Measurements from ENCODE around the gene PSENEN.

The PSENEN gene

DNA sequence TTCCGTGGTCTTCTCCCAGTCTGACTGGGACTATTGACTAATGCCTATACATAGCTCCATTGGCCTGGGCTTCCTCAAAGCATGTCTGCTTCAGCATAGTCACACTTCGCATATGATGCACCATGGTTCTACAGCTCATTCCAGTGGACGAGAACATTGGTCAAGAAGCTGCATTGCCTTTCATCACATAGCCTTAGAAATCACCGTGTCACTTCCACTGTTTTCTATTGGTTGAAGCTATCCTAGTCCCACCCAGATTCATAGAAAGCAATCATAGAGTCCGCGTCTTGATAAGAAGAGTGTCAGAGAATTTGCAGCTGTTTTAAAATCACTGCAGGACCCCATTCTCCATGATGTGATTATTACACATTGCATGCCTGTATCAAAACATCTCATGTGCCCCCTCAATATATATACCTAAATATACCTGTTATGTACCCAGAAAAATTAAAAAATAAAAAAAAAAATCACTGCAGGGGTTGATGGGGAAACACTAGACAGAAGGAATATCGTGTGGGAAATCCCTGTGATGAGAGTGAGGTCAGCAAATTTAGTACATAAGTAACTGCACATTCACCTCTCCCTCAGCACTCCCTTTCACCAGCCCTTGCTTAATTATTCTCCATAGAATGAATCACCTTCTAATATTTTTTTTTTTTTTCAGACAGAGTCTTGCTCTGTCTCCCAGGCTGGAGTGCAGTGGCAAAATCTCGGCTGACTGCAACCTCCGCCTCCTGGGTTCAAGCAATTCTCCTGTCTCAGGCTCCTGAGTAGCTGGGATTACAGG, 27.8 kb downstream of the PSENEN start:
- DNase-seq (ENCODE audit: low read depth, low spot score) = no peak

DNA sequence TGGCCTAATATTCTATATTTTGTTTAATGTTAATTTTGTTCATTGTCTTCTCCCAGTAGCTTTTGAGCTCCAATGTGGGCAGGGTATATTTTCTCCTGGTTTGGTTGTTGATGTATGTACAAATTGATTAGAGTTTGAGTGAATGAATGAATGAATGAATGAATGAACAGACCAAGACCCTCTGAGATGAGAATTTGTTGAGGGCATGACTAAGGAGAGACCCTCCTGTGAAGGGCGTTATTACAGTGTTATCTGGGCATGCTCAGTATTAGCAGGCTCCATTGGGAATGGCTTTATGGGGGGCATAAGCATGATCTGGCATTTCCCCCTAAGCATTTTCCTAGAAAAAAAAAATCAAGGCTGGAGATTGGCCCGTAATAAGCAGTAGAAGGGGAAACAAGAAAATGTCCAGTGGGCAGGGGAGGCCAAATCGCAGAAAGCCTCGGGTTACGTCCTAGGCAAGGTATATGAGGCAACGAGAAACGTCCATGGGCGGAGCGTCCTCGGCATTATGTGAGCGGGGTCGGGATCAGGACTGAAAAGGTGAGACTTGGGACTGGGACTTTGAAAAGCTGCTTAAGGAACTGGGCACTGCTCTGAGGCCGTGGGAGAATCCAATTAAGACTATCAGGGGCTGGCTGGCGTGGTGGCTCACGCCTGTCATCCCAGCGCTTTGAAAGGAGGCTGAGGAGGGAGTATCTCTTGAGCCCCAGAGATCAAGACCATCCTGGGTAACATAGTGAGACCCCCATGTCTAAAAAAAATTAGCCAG, 29.0 kb downstream of the PSENEN start:
- DNase-seq (ENCODE audit: low read depth, low spot score) = no peak

DNA sequence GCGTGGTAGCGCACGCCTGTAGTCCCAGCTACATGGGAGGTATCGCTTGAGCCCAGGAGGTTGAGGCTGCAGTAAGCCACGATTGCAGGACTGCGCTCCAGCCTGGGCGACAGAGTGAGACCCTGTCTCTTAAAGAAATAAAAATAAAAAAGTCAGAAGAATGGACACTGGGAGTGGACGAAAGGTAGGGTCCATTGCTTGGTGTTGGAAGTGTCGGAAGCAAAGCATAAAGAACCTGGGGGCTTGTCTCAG, 29.5 kb downstream of the PSENEN start:
- no peak for DNase-seq (ENCODE audit: low read depth, low spot score)

DNA sequence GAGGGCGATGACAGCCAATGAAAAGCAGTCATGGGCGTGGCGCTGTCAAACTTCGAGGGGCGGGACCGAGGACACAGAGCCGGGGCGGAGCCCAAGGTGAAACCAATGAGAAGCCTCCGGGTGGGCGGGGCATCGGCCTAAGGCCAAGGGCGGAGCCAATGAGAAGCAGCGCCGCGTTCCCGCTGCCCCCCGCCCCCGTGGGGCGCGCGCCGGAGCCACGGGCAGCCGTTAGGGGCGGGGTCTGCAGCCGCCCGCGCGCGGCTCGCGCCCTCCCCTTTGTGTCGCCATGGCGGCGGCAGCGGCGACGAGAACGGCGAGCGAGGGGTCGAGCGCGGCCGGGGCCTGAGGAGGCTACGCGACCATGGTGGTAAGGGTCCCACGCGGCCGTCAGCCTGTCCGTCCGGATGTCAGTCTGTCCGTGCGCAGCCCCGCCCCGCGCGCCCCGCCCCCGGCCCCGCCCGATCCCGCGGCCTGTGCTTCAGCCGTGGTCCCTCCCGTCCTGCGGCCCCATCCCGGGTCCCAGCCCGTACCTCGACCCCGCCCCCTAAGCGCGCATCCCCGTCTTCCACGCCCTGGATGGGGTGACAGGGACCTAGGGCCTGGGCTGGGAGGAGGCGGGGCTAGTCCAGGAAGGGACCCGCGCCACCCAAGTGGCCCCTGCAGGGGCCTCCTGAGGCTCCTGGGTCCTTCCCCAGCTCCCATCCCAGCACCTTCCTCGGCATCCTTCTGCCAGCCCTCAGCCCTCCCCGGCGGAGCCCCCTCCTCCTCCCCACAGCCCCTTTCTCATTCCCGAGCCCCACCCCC, 30.0 kb downstream of the PSENEN start, which contains the start of gene ARHGAP33:
TSS of gene ARHGAP33 (plus strand) at position 267 of the 804 bp plus-strand sequence. CDS start at position 362, 95 bp downstream.
- peak; percentile 97 for DNase-seq (ENCODE audit: low read depth, low spot score)

DNA sequence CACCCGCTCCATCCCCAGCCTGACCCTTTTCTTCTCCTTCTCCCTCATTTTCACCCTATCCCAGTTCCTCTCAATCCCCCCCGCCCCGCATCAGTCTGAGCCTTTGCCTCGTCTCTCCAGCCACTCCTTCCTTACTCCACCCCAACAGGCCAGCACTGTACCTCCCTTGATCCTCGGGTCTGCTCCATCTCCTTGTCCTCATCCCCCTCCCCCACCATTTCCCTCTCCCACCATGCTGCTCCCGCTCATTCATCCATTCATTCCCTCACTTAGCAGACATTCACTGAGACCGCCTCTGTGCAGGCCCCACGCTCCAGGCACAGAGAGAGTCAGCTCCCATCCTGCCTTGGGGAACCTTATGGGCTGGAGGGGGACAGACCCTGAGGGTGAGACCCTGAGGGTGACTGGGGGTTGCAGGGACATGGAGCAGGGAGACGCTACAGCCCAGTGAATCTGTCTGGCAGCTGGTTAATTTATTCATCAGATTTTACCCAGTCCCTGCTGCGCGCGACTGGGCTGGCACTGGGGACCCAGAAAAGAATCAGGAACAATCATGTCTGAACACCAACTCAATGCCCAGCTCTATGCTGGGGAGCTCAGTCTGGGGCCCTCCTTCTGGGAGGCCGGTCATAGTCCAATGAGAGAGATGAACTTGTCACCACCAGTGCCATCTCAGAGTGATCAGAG, 30.8 kb downstream of the PSENEN start:
- no peak for DNase-seq (ENCODE audit: low read depth, low spot score)

DNA sequence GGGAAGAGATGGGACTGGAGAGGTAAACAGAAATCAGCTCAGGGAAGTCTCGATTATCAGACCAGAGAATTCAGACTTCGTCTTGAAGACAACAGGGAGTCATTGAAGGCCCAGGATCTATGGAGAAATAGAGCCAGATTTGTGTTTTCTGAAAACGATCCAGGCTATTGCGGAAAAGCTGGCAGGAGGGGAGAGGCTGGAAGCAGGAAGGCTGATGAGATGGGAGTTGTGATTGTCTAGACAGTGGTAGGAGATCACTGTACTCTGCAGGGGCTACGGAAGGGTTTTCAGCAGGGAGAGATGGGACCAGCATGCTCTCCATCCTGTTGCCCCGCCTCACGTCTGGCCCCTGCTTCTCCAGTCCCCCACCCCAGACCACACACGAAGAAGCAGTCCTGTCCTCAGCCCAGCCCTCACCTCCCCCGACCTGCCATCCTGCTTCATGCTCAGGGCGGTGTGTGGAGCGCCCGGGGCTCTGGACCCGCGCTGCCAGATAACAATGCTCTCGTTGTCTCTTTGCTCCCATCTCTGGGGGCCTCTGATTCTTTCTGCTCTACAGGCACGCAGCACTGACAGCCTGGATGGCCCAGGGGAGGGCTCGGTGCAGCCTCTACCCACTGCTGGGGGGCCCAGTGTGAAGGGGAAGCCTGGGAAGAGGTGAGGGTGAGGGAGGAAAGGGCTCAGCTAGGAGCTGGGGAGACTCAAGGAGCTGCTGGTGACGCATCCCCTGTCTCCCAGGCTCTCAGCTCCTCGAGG, 31.8 kb downstream of the PSENEN start:
- no peak for DNase-seq (ENCODE audit: low read depth, low spot score)

DNA sequence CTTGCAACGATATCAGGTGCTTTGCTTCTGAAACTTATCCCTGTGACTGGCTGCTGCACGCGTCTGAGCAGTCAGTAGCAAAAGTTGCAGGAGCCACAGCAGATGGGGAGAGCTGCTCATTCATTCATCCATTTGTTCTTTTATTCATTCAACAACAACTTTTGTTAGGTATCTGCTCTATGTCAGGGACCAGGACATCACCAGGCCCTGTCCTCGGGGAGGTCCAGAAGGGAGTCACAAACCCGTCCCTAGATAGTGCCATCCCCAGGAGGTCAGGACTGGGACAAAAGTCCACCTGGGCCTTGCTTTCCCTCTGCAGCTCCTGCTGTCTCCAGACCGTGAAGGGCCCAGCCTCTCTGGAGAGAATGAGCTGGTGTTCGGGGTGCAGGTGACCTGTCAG, 32.5 kb downstream of the PSENEN start:
- no peak for DNase-seq (ENCODE audit: low read depth, low spot score)

DNA sequence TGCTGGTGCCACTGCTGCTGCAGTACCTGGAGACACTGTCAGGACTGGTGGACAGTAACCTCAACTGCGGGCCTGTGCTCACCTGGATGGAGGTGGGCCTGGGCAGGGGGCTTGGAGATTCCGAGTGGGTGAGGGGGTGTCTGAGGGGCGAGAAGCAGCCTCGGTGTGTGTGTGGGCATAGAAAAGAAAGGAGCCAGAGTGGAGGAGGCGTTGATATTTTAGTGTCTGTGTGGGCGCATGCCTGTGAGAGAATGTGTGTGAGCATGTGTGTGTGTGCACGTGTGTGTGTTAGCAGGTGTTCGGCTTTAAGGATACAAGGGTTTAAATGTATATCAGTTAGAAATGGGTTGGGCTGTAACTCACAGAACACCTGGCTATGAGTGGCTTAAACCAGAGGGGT, 33.6 kb downstream of the PSENEN start:
- DNase-seq (ENCODE audit: low read depth, low spot score) = no peak

DNA sequence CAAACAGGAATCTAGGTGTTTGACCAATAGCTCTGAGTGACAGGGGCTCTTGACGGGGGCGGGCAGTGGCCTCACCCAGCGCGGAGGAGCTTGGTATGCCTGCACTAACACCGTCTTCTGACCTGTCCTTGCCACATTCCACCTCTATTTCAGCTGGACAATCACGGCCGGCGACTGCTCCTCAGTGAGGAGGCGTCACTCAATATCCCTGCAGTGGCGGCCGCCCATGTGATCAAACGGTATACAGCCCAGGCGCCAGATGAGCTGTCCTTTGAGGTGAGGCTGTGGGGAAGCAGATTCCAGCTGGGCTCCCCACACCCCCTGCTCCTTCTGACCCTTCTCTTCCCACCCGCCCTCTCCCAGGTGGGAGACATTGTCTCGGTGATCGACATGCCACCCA, 34.6 kb downstream of the PSENEN start:
- DNase-seq (ENCODE audit: low read depth, low spot score) = no peak

DNA sequence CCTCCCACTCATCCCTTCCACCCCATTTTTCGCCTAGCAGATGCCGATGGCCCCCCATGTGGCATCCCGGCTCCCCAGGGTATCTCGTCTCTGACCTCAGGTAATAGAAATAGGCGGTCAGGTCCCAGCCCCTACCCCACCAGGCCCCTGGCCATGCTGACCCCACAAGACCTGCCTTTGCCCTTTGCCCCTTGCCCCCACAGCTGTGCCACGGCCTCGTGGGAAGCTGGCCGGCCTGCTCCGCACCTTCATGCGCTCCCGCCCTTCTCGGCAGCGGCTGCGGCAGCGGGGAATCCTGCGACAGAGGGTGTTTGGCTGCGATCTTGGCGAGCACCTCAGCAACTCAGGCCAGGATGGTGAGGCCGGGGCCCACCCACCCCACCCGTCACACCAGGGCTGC, 35.3 kb downstream of the PSENEN start:
- DNase-seq (ENCODE audit: low read depth, low spot score) = no peak

DNA sequence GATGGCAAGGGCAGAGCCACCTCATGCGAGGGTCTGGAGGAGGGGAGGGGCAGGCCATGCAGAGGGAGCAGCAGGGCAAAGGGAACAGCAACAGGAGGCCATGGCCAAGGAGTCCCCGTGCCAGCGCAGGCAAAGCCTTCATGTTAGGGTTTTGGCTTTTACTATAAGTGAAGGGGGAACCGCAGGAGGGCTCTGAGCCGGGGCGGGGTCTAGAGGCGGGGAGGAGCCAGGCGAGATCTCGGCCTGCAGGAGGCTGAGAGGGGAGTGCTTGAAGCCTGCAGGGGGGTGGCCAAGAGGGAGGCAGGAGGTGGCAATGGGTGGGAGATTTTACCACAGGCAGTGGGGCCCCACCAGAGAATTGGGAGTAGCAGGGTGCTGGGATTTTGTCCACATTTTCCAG, 36.2 kb downstream of the PSENEN start:
- DNase-seq (ENCODE audit: low read depth, low spot score) = no peak

DNA sequence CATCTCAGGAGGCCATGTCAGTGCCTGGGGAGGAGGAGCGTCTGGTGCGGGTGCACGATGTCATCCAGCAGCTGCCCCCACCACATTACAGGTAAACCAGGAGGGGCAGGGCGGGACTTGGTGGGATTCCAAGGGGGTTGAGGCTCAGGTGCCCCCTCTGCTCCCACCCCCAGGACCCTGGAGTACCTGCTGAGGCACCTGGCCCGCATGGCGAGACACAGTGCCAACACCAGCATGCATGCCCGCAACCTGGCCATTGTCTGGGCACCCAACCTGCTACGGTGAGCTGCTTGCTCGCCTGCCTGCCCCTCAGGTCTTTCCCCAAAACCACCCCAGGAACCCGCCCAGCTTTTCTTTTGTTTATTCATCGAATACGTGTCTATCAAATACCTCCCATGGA, 37.1 kb downstream of the PSENEN start:
- DNase-seq (ENCODE audit: low read depth, low spot score) = no peak

DNA sequence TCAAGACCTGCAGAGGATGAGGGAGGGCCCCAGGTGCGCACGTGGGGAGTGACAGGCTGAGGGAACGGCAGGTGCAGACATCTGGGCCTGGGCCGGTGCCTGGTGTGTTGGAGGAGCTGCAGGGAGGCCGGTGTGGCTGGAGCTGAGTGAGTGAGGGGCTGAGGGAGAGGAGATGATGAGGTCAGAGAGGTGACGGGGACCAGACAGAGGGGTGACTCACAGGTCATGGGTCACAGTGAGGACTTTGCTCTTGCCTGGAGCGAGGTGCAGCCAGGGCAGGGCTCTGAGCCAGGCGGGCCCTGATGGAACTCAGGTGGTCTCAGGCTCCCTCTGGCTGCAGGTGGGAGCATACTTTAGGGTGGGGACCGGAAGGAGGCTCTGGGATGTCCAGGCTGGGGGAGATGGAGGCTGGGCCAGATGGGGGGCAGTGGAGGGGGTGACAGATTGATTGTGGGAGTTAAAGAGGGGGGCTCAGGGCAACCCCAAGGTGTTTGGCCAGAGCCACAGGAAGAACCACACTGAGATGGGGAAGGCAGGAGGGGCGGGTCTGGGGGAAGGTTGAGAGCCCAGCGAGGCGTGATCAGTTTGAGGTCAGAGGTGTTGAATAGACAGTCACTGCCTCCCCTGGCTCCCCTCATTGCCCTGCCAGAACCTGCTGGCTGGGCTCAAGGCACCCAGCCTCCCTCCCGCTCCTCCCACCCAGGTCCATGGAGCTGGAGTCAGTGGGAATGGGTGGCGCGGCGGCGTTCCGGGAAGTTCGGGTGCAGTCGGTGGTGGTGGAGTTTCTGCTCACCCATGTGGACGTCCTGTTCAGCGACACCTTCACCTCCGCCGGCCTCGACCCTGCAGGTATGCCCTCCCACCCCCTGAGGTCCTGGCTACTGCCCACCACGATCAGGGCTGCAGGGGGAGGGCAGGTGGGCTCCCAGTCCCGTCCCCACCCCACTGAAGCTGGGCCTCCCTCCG, 38.3 kb downstream of the PSENEN start:
- no peak for DNase-seq (ENCODE audit: low read depth, low spot score)

DNA sequence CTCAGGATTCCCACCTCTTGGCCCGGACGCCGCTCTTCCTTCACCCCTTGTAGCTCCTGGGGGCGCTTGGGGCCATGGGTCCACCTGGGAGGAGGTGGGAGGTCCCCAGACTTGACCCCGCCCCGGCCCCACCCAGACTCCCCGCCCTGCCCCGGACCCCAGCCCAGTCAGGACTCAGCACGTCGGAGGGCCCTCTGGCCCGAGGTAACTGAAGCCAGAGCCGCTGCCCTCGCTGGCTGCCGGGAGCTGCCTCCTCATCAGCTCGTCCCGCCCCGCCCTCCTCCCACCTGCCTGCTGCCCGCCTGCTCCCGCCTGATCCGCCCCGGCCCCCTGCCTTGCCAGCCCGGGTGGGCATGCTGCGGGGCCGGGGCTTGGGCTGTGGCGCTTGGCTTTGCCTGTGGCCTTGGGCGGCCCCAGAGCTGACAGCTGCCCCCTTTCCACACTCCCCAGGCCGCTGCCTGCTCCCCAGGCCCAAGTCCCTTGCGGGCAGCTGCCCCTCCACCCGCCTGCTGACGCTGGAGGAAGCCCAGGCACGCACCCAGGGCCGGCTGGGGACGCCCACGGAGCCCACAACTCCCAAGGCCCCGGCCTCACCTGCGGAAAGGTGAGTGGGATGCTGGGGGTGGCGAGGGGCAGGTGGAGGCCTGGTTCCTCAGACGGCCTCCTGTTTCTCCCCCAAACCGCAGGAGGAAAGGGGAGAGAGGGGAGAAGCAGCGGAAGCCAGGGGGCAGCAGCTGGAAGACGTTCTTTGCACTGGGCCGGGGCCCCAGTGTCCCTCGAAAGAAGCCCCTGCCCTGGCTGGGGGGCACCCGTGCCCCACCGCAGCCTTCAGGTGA, 39.3 kb downstream of the PSENEN start:
- no peak for DNase-seq (ENCODE audit: low read depth, low spot score)

DNA sequence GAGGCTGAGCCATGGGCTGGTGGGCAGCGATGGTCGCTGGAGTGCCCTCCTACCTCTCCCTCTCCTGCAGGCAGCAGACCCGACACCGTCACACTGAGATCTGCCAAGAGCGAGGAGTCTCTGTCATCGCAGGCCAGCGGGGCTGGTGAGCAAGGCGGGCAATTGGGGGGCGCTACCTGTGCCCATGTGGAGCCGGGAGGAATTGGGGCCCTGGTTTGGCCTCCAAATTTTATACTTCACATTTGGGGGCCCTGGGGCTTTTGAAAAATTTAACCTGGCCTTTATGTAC, 39.8 kb downstream of the PSENEN start:
- DNase-seq (ENCODE audit: low read depth, low spot score) = no peak

DNA sequence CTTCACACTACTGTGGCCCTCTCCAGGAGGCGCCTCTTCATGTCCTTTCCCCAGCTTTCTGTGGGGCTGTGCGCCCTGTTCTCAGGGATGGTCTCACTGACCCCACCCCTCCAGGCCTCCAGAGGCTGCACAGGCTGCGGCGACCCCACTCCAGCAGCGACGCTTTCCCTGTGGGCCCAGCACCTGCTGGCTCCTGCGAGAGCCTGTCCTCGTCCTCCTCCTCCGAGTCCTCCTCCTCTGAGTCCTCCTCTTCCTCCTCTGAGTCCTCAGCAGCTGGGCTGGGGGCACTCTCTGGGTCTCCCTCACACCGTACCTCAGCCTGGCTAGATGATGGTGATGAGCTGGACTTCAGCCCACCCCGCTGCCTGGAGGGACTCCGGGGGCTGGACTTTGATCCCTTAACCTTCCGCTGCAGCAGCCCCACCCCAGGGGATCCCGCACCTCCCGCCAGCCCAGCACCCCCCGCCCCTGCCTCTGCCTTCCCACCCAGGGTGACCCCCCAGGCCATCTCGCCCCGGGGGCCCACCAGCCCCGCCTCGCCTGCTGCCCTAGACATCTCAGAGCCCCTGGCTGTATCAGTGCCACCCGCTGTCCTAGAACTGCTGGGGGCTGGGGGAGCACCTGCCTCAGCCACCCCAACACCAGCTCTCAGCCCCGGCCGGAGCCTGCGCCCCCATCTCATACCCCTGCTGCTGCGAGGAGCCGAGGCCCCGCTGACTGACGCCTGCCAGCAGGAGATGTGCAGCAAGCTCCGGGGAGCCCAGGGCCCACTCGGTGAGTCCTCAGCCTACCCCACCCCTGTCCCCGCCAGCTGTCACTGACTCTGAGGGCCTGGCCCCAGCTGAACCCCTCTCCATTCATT, 41.1 kb downstream of the PSENEN start:
- no peak for DNase-seq (ENCODE audit: low read depth, low spot score)

DNA sequence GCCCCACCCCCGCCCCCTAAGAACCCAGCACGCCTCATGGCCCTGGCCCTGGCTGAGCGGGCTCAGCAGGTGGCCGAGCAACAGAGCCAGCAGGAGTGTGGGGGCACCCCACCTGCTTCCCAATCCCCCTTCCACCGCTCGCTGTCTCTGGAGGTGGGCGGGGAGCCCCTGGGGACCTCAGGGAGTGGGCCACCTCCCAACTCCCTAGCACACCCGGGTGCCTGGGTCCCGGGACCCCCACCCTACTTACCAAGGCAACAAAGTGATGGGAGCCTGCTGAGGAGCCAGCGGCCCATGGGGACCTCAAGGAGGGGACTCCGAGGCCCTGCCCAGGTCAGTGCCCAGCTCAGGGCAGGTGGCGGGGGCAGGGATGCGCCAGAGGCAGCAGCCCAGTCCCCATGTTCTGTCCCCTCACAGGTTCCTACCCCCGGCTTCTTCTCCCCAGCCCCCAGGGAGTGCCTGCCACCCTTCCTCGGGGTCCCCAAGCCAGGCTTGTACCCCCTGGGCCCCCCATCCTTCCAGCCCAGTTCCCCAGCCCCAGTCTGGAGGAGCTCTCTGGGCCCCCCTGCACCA, 41.9 kb downstream of the PSENEN start:
- DNase-seq (ENCODE audit: low read depth, low spot score) = no peak
